Astrocyte of the cerebellum (primary cell): ENCODE data around the gene CAMTA1.

Source experiments
- DNase-seq: peaks from one replicate; pipeline ENCODE4 v3.0.0-alpha.2; 2011; ENCODE audit warnings: low read depth
- H3K4me3 ChIP-seq: 2 replicates; pipeline ENCODE4 v1.5.1; 2011; ENCODE audit warnings: mild to moderate bottlenecking, low read depth, low read length, moderate library complexity
- CTCF ChIP-seq: IDR thresholded peaks from 2 replicates; pipeline ENCODE4 v1.5.1; 2012; ENCODE audit warnings: low read length, low read depth, moderate library complexity, mild to moderate bottlenecking; ENCODE audit errors: missing control alignments
- in situ Hi-C: cut with HindIII; loops from 2 replicates; pipeline ENCODE4 v1.10.0; 2017; ENCODE audit warnings: low sequenced_read_pairs

The CAMTA1 gene

GRCh38 chr1:7658099-7658498 is 872.8 kb downstream of the CAMTA1 start:
- no peak for DNase-seq
- in situ Hi-C loops = no loop called here
- no peak overlapping the region for H3K4me3 ChIP-seq
- TF ChIP-seq CTCF = no peak

GRCh38 chr1:7659514-7659913 is 874.3 kb downstream of the CAMTA1 start:
- no peak for DNase-seq
- H3K4me3 ChIP-seq = no peak overlapping the region
- TF ChIP-seq CTCF = no peak
- in situ Hi-C loops = no loop called here

GRCh38 chr1:7663451-7664146 is 878.3 kb downstream of the CAMTA1 start:
- TF ChIP-seq CTCF = no peak
- in situ Hi-C loops = no loop called here
- DNase-seq = no peak
- no peak overlapping the region for H3K4me3 ChIP-seq

GRCh38 chr1:7664147-7664892 is 879.1 kb downstream of the CAMTA1 start:
- no peak for TF ChIP-seq CTCF
- in situ Hi-C loops = no loop called here

GRCh38 chr1:7664893-7665250 is 879.6 kb downstream of the CAMTA1 start:
- DNase-seq = no peak
- in situ Hi-C loops = no loop called here
- TF ChIP-seq CTCF = no peak
- no peak overlapping the region for H3K4me3 ChIP-seq

More at GRCh38 chr1:7664147-7664892, 879.1 kb downstream of the CAMTA1 start:
- no peak overlapping the region for H3K4me3 ChIP-seq
- no peak for DNase-seq

- H3K4me3 ChIP-seq = no peak overlapping the region
- in situ Hi-C loops = no loop called here
- no peak for DNase-seq
- no peak for TF ChIP-seq CTCF
Measured at GRCh38 chr1:7666249-7666648, 881.0 kb downstream of the CAMTA1 start.
